ENCODE measurements around the gene TBC1D22B. TPM values are rescaled to one million over a fixed set of nuclear protein-coding genes. Genes with fewer than 3 reads are reported as not detected.

TBC1D22B gene
- polyA plus RNA-seq, 1 of the 3 experiments (the other 2 are of a cell fraction), result 5.3 TPM

DNA sequence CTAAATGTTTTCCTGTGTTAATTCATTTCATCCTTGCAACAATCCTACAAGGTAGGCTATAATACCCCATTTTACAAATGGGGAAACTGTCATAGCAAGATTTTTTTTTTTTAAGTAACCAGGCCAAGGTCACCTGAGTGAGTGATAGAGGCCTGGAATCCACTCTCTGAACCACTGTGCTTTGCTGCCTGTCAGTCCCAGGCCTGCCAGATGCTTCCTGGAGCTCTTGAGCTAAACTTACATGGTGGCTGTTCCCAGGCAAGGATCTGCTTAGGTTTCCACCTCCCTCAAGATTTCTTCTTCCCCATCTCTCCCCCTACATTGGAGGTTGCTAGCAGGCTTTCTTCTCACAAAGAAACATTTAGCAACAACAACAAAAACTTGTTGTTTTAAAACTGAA, 63.5 kb downstream of the TBC1D22B start:
- Histone ChIP-seq H3K27ac (ENCODE audit: low read depth in 2 of 2, low read length in 1 of 2) (no peak overlapping the region), H3K9ac (no peak overlapping the region), H3K4me1 (ENCODE audit: control insufficient read depth in 1 of 2, insufficient read depth in 2 of 2, low read depth in 1 of 2, low read length in 1 of 2) (peaks cover 14 to 23% of the 10 kb centered on the region in 2 experiments; a peak in 3 of 4 replicates), H3K36me3 (replicated peaks in 1 of 2; ENCODE audit: control insufficient read depth in 1 of 2, insufficient read depth in 2 of 2, low read length in 1 of 2) (peaks cover 15 to 43% of the 10 kb centered on the region in 2 experiments), H4K20me1 (ENCODE audit: insufficient read depth) (peaks cover 10% of the 10 kb centered on the region; the same call in 1 of the 2 replicates), H3K9me2 (no peaks in the 10 kb centered on the region), H3K4me3 (ENCODE audit: low read depth in 2 of 2, low read length in 1 of 2) (no peak overlapping the region), H3F3A (replicated peaks; ENCODE audit: insufficient read depth) (peaks cover 27% of the 10 kb centered on the region), H2AFZ (ENCODE audit: low read depth) (no peak overlapping the region), H3K4me2 (no peak overlapping the region), H3K27me3 (ENCODE audit: insufficient read depth) (no peaks in the 10 kb centered on the region), H3K79me2 (ENCODE audit: insufficient read depth) (no peaks in the 10 kb centered on the region), H3K9me3 (no peaks in the 10 kb centered on the region)
- no peak for DNase-seq
- TF ChIP-seq FOXJ3 (CRISPR knock-in tag; IDR thresholded peaks at IDR 0.05), result no peak
- TF ChIP-seq SMC3 (IDR thresholded peaks at IDR 0.05; ENCODE audit: low read depth, low read length), result no peak
- TF ChIP-seq, protein P1, sequence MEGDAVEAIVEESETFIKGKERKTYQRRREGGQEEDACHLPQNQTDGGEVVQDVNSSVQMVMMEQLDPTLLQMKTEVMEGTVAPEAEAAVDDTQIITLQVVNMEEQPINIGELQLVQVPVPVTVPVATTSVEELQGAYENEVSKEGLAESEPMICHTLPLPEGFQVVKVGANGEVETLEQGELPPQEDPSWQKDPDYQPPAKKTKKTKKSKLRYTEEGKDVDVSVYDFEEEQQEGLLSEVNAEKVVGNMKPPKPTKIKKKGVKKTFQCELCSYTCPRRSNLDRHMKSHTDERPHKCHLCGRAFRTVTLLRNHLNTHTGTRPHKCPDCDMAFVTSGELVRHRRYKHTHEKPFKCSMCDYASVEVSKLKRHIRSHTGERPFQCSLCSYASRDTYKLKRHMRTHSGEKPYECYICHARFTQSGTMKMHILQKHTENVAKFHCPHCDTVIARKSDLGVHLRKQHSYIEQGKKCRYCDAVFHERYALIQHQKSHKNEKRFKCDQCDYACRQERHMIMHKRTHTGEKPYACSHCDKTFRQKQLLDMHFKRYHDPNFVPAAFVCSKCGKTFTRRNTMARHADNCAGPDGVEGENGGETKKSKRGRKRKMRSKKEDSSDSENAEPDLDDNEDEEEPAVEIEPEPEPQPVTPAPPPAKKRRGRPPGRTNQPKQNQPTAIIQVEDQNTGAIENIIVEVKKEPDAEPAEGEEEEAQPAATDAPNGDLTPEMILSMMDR (IDR thresholded peaks at IDR 0.05), result no peak
- no peak for TF ChIP-seq POLR2AphosphoS5 (IDR thresholded peaks at IDR 0.05; ENCODE audit: low read depth, low read length)
- TF ChIP-seq, protein P2, sequence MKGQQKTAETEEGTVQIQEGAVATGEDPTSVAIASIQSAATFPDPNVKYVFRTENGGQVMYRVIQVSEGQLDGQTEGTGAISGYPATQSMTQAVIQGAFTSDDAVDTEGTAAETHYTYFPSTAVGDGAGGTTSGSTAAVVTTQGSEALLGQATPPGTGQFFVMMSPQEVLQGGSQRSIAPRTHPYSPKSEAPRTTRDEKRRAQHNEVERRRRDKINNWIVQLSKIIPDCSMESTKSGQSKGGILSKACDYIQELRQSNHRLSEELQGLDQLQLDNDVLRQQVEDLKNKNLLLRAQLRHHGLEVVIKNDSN (IDR thresholded peaks at IDR 0.05; ENCODE audit: borderline replicate concordance, low read depth), result no peak
- TF ChIP-seq RAD21 (IDR thresholded peaks at IDR 0.05; ENCODE audit: low read length), result no peak
- TF ChIP-seq MXI1 (IDR thresholded peaks at IDR 0.05; ENCODE audit: low read depth, low read length), result no peak
- no peak for TF ChIP-seq RFX5 (IDR thresholded peaks at IDR 0.05; ENCODE audit: low read length)
- no peak for TF ChIP-seq JUND (IDR thresholded peaks at IDR 0.05)
- TF ChIP-seq CHD2 (IDR thresholded peaks at IDR 0.05; ENCODE audit: low read length, partially characterized antibody), result no peak
- no peak for TF ChIP-seq GABPA (IDR thresholded peaks at IDR 0.05; ENCODE audit: low read depth)
- TF ChIP-seq, protein P3, sequence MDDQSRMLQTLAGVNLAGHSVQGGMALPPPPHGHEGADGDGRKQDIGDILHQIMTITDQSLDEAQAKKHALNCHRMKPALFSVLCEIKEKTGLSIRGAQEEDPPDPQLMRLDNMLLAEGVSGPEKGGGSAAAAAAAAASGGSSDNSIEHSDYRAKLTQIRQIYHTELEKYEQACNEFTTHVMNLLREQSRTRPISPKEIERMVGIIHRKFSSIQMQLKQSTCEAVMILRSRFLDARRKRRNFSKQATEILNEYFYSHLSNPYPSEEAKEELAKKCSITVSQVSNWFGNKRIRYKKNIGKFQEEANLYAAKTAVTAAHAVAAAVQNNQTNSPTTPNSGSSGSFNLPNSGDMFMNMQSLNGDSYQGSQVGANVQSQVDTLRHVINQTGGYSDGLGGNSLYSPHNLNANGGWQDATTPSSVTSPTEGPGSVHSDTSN (IDR thresholded peaks at IDR 0.05), result no peak
- TF ChIP-seq, protein P4, sequence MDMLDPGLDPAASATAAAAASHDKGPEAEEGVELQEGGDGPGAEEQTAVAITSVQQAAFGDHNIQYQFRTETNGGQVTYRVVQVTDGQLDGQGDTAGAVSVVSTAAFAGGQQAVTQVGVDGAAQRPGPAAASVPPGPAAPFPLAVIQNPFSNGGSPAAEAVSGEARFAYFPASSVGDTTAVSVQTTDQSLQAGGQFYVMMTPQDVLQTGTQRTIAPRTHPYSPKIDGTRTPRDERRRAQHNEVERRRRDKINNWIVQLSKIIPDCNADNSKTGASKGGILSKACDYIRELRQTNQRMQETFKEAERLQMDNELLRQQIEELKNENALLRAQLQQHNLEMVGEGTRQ (IDR thresholded peaks at IDR 0.05; ENCODE audit: borderline replicate concordance, low read depth, low read length), result no peak
- no peak for TF ChIP-seq FOSL2 (IDR thresholded peaks at IDR 0.05; ENCODE audit: borderline replicate concordance, low read depth)
- TF ChIP-seq TAF1 (IDR thresholded peaks at IDR 0.05; ENCODE audit: borderline replicate concordance, low read depth, low read length), result no peak
- TF ChIP-seq, protein P5, sequence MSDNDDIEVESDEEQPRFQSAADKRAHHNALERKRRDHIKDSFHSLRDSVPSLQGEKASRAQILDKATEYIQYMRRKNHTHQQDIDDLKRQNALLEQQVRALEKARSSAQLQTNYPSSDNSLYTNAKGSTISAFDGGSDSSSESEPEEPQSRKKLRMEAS (IDR thresholded peaks at IDR 0.05; ENCODE audit: low read depth), result no peak
- TF ChIP-seq NFIC (IDR thresholded peaks at IDR 0.05; ENCODE audit: borderline replicate concordance), result no peak
- no peak for TF ChIP-seq EP300 (IDR thresholded peaks at IDR 0.05; ENCODE audit: borderline replicate concordance in 1 of 2, low read depth in 1 of 2, low read length in 1 of 2)
- TF ChIP-seq SIN3A (IDR thresholded peaks at IDR 0.05; ENCODE audit: borderline replicate concordance, low read depth, low read length), result no peak
- TF ChIP-seq RCOR1 (IDR thresholded peaks at IDR 0.05; ENCODE audit: low read length), result no peak
- POLR2A ChIA-PET, result no interaction called here
- CTCF ChIA-PET, result interaction anchor here (1.1 to 3.0 kb wide), 4 partner anchors 13 to 371 kb away, joined by 3 to 11 read pairs (median 4); no protein-coding TSS in a partner anchor
